ENCODE measurements around the gene CYP21A2.
"Not testable (repeated sequence)": the region's sequence is repeated elsewhere in the genome, so short reads cannot be mapped to it uniquely, and the experiment has no call there.

DNA sequence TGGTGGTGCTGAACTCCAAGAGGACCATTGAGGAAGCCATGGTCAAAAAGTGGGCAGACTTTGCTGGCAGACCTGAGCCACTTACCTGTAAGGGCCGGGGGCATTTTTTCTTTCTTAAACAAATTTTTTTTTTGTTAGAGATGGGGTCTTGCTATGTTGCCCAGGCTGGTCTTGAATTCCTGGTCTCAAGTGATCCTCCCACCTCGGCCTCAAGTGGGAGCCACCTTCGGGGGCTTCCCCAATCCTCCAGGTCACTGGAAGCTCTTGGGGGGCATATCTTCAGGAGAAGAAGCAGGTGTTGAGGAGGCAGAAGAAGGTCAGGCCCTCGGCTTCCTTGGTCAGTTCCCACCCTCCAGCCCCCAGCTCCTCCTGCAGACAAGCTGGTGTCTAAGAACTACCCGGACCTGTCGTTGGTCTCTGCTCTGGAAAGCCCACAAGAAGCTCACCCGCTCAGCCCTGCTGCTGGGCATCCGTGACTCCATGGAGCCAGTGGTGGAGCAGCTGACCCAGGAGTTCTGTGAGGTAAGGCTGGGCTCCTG is 32.2 kb upstream of the CYP21A2 start:
- TF ChIP-seq CTCF (optimal IDR thresholded peaks at IDR 0.05 in 1 of 3, IDR thresholded peaks at IDR 0.05 in 1 of 3, conservative IDR thresholded peaks at IDR 0.05 in 1 of 3; ENCODE audit: extremely low read depth in 1 of 3, insufficient read depth in 2 of 3, low read length in 3 of 3); EZH2 (IDR thresholded peaks at IDR 0.05; ENCODE audit: low read length): not testable (repeated sequence)
